HPDE6-E6E7 (cell line): ENCODE results near the gene SLC24A4.
A peak's percentile ranks its signal among the peaks of the same experiment; 100 is the strongest.
"Not testable (repeated sequence)": the region's sequence is repeated elsewhere in the genome, so short reads cannot be mapped to it uniquely, and the experiment has no call there.

Source experiments
- DNase-seq: peaks from one replicate; pipeline ENCODE4 v3.0.0; 2011; ENCODE audit warnings: missing footprints; ENCODE audit errors: extremely low spot score

Gene SLC24A4

DNA sequence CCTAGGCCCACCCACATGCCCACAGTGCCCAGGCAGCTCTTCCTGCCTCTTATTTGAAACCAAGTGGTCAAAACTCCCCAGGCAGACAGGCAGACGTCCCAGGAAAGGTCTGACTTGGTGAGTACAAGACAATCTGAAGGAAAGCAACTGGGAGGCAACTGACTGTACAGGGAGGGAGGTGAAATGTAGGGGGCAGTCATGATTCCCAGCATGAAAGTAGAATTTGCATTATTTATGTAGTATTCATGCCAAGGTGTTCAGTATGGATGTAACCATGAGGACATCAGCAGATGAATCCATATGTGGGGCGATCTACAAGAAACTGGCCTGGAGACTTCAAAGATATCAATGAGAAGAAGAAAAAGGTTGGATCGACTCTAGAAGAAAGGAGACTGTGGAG, 46.1 kb downstream of the SLC24A4 start:
- DNase-seq: no peak

DNA sequence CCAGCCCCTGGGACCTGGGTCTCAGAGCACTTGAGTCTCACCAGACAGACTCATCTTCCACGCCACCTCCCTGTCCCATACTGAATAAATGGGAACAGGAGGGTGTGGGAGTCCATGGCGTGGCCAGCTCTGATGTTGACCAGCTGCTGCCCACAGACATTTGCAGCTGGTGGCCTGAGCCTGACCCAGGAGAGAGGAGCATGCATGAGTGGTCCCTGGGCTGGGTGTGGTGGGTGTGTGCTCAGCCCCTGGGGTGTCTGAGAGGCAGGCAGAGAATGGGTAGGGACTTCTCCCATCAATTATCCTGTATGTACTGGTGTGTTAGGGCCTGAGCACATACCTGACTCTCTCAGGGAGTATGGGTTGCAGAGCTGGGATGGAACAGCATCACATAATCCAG, 49.3 kb downstream of the SLC24A4 start:
- DNase-seq: no peak

- no peak for DNase-seq
These were observed 50.4 kb downstream of the SLC24A4 start for GRCh38 chr14:92373336-92373735.

- DNase-seq: no peak
These were observed 57.2 kb downstream of the SLC24A4 start for GRCh38 chr14:92380131-92380530.

GRCh38 chr14:92380582-92380981, 57.6 kb downstream of the SLC24A4 start:
- DNase-seq: no peak

GRCh38 chr14:92382677-92383076, 59.7 kb downstream of the SLC24A4 start:
- peak; percentile 39 for DNase-seq

GRCh38 chr14:92383805-92384204, 60.8 kb downstream of the SLC24A4 start:
- DNase-seq: no peak

- no peak for DNase-seq
These were observed 61.6 kb downstream of the SLC24A4 start for GRCh38 chr14:92384461-92385133.

- no peak for DNase-seq
These were observed 62.6 kb downstream of the SLC24A4 start for GRCh38 chr14:92385561-92385960.

DNA sequence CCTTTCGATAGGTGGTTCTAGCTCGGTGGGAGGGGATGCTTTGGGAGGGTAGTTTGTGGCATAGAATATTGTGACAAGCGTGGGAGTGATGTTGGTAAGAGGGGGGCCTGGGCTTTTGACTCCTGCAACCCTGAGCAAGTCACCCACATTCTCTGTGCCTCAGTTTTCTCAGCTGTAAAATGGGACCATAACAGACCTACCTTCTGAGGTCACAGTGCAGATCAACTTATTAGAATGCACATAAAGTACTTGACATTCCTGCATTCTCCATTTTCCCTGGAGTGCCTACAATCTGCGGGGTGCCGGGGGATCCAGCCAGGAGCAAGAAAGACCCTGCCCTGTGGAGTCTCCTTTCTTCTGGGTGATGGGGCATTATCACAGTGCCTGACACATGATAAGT, 63.2 kb downstream of the SLC24A4 start:
- no peak for DNase-seq

GRCh38 chr14:92386637-92387036, 63.7 kb downstream of the SLC24A4 start:
- DNase-seq: no peak

- no peak for DNase-seq
These were observed 64.6 kb downstream of the SLC24A4 start for GRCh38 chr14:92387578-92387977.

DNA sequence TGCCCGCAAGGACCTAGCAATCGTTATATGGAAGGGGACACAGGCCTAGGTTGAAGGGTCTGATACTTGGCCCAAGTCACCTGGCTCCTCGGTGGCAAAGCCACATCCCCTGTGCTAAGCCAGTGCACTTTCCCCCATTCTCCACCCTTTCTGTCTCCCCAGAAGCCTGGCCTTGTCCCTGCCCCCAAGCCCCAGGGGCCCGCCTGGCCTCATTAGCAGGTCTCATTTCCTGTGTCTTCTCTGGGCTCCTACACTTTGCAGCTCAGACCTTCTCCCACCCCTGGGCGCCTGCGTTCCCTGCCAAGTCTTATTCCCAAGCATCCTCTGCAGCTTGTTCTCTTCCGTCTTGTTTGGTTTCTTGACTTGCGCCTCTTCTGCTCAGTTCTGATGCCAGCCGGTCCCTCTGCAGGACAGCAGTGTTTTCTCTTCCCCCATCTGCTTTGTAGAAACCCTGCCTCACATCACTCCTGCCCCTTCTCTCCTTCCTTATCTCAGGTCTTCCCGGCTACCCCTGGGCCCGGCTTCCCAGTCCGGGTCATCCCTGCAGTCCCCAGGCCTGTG, 66.7 kb downstream of the SLC24A4 start:
- DNase-seq: no peak

- no peak for DNase-seq
These were observed 68.8 kb downstream of the SLC24A4 start for GRCh38 chr14:92391726-92392125.

DNA sequence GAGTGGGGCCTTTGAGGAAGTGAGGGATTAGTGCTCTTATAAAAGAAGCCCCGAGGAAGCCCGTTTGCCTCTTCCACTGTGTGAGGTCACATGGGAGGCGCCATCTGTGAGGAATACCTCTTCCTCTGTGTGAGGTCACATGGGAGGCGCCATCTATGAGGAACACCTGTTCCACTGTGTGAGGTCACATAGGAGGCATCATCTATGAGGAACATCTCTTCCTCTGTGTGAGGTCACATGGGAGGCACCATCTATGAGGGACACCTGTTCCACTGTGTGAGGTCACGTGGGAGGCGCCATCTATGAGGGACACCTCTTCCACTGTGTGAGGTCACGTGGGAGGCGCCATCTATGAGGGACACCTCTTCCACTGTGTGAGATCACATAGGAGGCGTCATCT, 69.7 kb downstream of the SLC24A4 start:
- DNase-seq: no peak

GRCh38 chr14:92397150-92397952, 74.4 kb downstream of the SLC24A4 start:
- DNase-seq: peak; percentile 66

DNA sequence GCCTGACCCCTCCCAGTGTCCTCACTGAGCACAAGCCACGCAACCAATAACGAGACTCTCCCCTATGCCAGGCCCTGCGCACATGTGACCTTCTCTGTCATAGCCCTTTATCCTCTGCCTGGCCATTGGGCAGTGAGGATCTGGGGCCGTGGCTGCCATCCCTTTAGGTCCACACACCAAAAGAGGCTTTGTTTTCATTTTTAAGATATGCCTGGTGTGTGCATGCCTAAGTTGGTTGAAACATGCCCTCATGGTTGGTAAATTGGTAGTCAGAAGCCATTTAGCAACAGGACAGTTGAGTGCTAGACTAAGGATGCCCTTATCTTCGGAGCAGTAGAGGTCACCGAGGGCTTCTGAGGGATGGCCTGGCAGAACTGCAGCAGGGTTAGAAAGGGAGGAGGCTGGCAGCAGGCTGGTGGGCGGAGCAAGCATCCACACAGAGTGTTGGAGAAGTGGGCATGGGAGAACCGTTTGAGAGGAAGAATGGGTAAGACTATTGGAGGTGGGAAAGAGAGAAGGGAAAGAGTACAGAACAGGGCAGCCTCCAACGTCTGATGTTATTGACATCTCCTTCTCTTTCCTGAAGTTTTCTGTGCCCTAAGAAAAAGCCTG, 75.1 kb downstream of the SLC24A4 start:
- DNase-seq: no peak

DNA sequence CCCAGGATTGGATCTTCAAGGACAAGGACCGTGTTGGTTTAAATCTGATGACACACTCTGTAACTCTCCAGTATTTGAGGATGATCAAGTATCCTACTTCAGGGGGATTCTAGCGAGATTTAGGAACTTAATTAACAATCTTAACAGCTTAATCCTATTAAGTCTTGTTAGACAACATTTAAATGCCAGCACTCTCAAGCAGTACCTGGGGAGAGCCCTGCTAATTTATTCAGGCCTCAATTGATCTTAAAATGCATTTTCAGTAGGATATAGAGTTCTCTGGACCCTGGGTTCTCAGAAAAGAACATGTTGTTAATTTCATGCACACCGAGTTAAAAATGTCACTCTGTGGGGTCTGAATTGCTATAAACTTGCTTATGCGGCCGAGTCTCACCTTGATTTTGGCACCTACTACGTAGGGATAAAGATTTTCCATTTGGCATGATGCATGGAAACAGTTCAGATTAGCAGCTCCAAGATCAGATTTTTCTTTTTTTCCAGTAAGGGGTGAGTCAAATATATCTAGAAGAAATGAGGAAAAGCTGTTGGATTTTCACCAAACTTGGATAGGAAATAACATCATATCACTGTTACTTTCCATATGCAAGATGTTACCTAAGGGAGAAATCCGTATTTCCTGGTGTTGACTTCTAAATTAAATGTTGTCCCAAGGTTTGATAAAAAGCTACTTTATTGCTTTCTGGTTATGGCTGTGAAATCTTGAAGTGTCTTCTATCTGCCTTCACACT, 76.1 kb downstream of the SLC24A4 start:
- no peak for DNase-seq

GRCh38 chr14:92400579-92401444, 77.8 kb downstream of the SLC24A4 start:
- no peak for DNase-seq

GRCh38 chr14:92401561-92401960, 78.6 kb downstream of the SLC24A4 start:
- DNase-seq: no peak

DNA sequence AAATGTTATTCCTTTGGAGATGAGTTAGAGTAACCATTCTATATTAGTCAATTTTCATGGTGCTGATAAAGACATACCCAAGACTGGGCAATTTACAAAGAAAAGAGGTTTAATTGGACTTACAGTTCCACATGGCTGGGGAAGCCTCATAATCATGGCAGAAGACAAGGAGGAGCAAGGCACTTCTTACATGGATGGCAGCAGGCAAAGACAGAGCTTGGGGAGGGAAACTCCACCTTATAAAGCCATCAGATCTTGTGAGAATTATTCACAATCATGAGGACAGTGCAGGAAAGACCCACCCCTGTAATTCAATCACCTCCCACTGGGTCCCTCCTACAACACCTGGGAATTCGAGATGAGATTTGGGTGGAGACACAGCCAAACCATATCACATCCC, 79.5 kb downstream of the SLC24A4 start:
- not testable (repeated sequence) for DNase-seq
